ENCODE data around the gene ZNF275.
A peak's percentile ranks its signal among the peaks of the same experiment; 100 is the strongest.
"Not testable (repeated sequence)": the region's sequence is repeated elsewhere in the genome, so short reads cannot be mapped to it uniquely, and the experiment has no call there.

Gene ZNF275

GRCh38 chrX:153319295-153320046 is 14.5 kb upstream of the ZNF275 start:
- DNase-seq = no peak

- DNase-seq = not testable (repeated sequence)
Observed at GRCh38 chrX:153320047-153320443, 13.9 kb upstream of the ZNF275 start.

GRCh38 chrX:153320555-153321184 is 13.3 kb upstream of the ZNF275 start:
- DNase-seq = no peak

GRCh38 chrX:153321381-153322124 is 12.4 kb upstream of the ZNF275 start, which contains the start of gene PNMA6F:
PNMA6F (minus strand) TSS chrX:153321767; CDS start chrX:153320674, 1,093 bp downstream.
- DNase-seq = no peak

- no peak for DNase-seq
Observed at GRCh38 chrX:153327561-153327960, 6.4 kb upstream of the ZNF275 start.

GRCh38 chrX:153333266-153333665 is 687 bp upstream of the ZNF275 start:
- no peak for DNase-seq

GRCh38 chrX:153334654-153335295 is 822 bp downstream of the ZNF275 start:
- no peak for DNase-seq

GRCh38 chrX:153336121-153336894 is 2.4 kb downstream of the ZNF275 start:
- DNase-seq = no peak

GRCh38 chrX:153336988-153337387 is 3.0 kb downstream of the ZNF275 start:
- DNase-seq = no peak

GRCh38 chrX:153338836-153339235 is 4.9 kb downstream of the ZNF275 start:
- no peak for DNase-seq

- no peak for DNase-seq
Observed at GRCh38 chrX:153339662-153340061, 5.7 kb downstream of the ZNF275 start.

- no peak for DNase-seq
Observed at GRCh38 chrX:153340111-153340510, 6.2 kb downstream of the ZNF275 start.

GRCh38 chrX:153342762-153343558 is 9.0 kb downstream of the ZNF275 start:
- no peak for DNase-seq

- DNase-seq = no peak
Observed at GRCh38 chrX:153343674-153344073, 9.7 kb downstream of the ZNF275 start.

- no peak for DNase-seq
Observed at GRCh38 chrX:153347530-153347929, 13.6 kb downstream of the ZNF275 start.

GRCh38 chrX:153348421-153348820 is 14.5 kb downstream of the ZNF275 start:
- DNase-seq = no peak

GRCh38 chrX:153349952-153350351 is 16.0 kb downstream of the ZNF275 start:
- DNase-seq = no peak

GRCh38 chrX:153351981-153352380 is 18.0 kb downstream of the ZNF275 start:
- DNase-seq = peak; percentile 19

GRCh38 chrX:153352858-153353257 is 18.9 kb downstream of the ZNF275 start:
- DNase-seq = no peak

- no peak for DNase-seq
Observed at GRCh38 chrX:153353416-153353815, 19.5 kb downstream of the ZNF275 start.

GRCh38 chrX:153357877-153358276 is 23.9 kb downstream of the ZNF275 start:
- no peak for DNase-seq

All from NCI-H510A (cell line).